HG02973 (cell line): ENCODE data around the gene MGAM2.
"Not testable (repeated sequence)": the region's sequence is repeated elsewhere in the genome, so short reads cannot be mapped to it uniquely, and the experiment has no call there.

Experiments
- ATAC-seq: cut with Tn5 transposase; IDR thresholded peaks from one replicate; pipeline ENCODE4 v1.9.1; 2021; ENCODE audit warnings: moderate library complexity; ENCODE audit not compliant: unreplicated experiment

MGAM2 gene

GRCh38 chr7:142111499-142111898, at the start of gene MGAM2:
TSS of gene MGAM2 (plus strand) at chr7:142111718. CDS start at chr7:142116874, 5,156 bp downstream.
- no peak for ATAC-seq

- no peak for ATAC-seq
Measured at GRCh38 chr7:142063551-142064442, 47.7 kb upstream of the MGAM2 start.

GRCh38 chr7:142066536-142066935, 45.0 kb upstream of the MGAM2 start:
- ATAC-seq, result no peak

GRCh38 chr7:142077762-142078161, 33.8 kb upstream of the MGAM2 start:
- ATAC-seq, result no peak

- no peak for ATAC-seq
Measured at GRCh38 chr7:142083605-142084004, 27.9 kb upstream of the MGAM2 start.

- ATAC-seq, result no peak
Measured at GRCh38 chr7:142085428-142085827, 26.1 kb upstream of the MGAM2 start.

- no peak for ATAC-seq
Measured at GRCh38 chr7:142088022-142088714, 23.4 kb upstream of the MGAM2 start.

GRCh38 chr7:142089035-142089434, 22.5 kb upstream of the MGAM2 start:
- no peak for ATAC-seq

GRCh38 chr7:142091961-142092360, 19.6 kb upstream of the MGAM2 start:
- ATAC-seq, result no peak

- no peak for ATAC-seq
Measured at GRCh38 chr7:142094861-142095260, 16.7 kb upstream of the MGAM2 start.

GRCh38 chr7:142097571-142097970, 13.9 kb upstream of the MGAM2 start:
- ATAC-seq, result no peak

- ATAC-seq, result no peak
Measured at GRCh38 chr7:142098004-142098403, 13.5 kb upstream of the MGAM2 start.

- not testable (repeated sequence) for ATAC-seq
Measured at GRCh38 chr7:142099347-142099746, 12.2 kb upstream of the MGAM2 start.

- no peak for ATAC-seq
Measured at GRCh38 chr7:142100634-142101033, 10.9 kb upstream of the MGAM2 start.

GRCh38 chr7:142101794-142102193, 9.7 kb upstream of the MGAM2 start:
- ATAC-seq, result not testable (repeated sequence)

- no peak for ATAC-seq
Measured at GRCh38 chr7:142104550-142105527, 6.7 kb upstream of the MGAM2 start.

- ATAC-seq, result no peak
Measured at GRCh38 chr7:142108728-142109505, 2.6 kb upstream of the MGAM2 start.

- ATAC-seq, result no peak
Measured at GRCh38 chr7:142110098-142110497, 1.4 kb upstream of the MGAM2 start.

GRCh38 chr7:142110638-142111037, 880 bp upstream of the MGAM2 start:
- no peak for ATAC-seq

GRCh38 chr7:142112086-142112485, 568 bp downstream of the MGAM2 start:
- ATAC-seq, result no peak
